H9 (cell line): ENCODE results near the gene INSYN2B. TPM values are rescaled to one million over a fixed set of nuclear protein-coding genes. Genes with fewer than 3 reads are reported as not detected.

Experiments
- DNase-seq: peaks from one replicate; pipeline ENCODE4 v3.0.0-alpha.2; 2017
- H2AFZ ChIP-seq: one replicate; pipeline ENCODE4 v1.6.1; 2013; ENCODE audit warnings: mild to moderate bottlenecking, low read length, control low read depth, moderate library complexity
- H2AK5ac ChIP-seq: 2 replicates; pipeline ENCODE4 v1.6.1; 2013; ENCODE audit warnings: low read length, control low read depth, mixed read lengths; ENCODE audit not compliant: insufficient read length
- H2BK120ac ChIP-seq: one replicate; pipeline ENCODE4 v1.6.1; 2013; ENCODE audit warnings: low read depth, mild to moderate bottlenecking, low read length, control low read depth, inconsistent platforms; ENCODE audit not compliant: poor library complexity, severe bottlenecking
- H2BK12ac ChIP-seq: 2 replicates; pipeline ENCODE4 v1.6.1; 2013; ENCODE audit warnings: low read length, control low read depth, mixed read lengths, low read depth; ENCODE audit not compliant: insufficient read length
- H2BK15ac ChIP-seq: 2 replicates; pipeline ENCODE4 v1.6.1; 2013; ENCODE audit warnings: low read depth, low read length, control low read depth
- H2BK20ac ChIP-seq: one replicate; pipeline ENCODE4 v1.6.1; 2013; ENCODE audit warnings: low read depth, mild to moderate bottlenecking, low read length, control low read depth, inconsistent platforms; ENCODE audit not compliant: poor library complexity, severe bottlenecking
- H2BK5ac ChIP-seq: 2 replicates; pipeline ENCODE4 v1.6.1; 2013; ENCODE audit warnings: low read length, control low read depth, mixed read lengths; ENCODE audit not compliant: insufficient read length
- H3K14ac ChIP-seq: 2 replicates; pipeline ENCODE4 v1.6.1; 2013; ENCODE audit warnings: low read length, control low read depth; ENCODE audit not compliant: insufficient read depth
- H3K18ac ChIP-seq: 2 replicates; pipeline ENCODE4 v1.6.1; 2013; ENCODE audit warnings: low read depth, mild to moderate bottlenecking, mixed read lengths, low read length, control low read depth; ENCODE audit not compliant: insufficient read length
- H3K23ac ChIP-seq: 2 replicates; pipeline ENCODE4 v1.6.1; 2013; ENCODE audit warnings: low read length, control low read depth, mixed read lengths, low read depth; ENCODE audit not compliant: insufficient read length
- H3K23me2 ChIP-seq: 2 replicates; pipeline ENCODE4 v1.6.1; 2013; ENCODE audit warnings: low read depth, mild to moderate bottlenecking, mixed read lengths, low read length, control low read depth; ENCODE audit not compliant: insufficient read length, poor library complexity, severe bottlenecking
- H3K27ac ChIP-seq: 2 replicates; pipeline ENCODE4 v1.5.1; 2013; ENCODE audit warnings: low read length, control low read depth, mixed read lengths, low read depth; ENCODE audit not compliant: insufficient read length
- H3K27me3 ChIP-seq: 2 replicates; pipeline ENCODE4 v1.6.1; 2013; ENCODE audit warnings: low read length, control low read depth, inconsistent platforms; ENCODE audit not compliant: insufficient read depth
- H3K4ac ChIP-seq: 2 replicates; pipeline ENCODE4 v1.6.1; 2013; ENCODE audit warnings: low read depth, mild to moderate bottlenecking, control low read depth, inconsistent platforms, low read length, moderate library complexity
- H3K4me1 ChIP-seq: 2 replicates; pipeline ENCODE4 v1.6.1; 2013; ENCODE audit warnings: low read length, control low read depth, inconsistent platforms; ENCODE audit not compliant: insufficient read depth
- H3K4me2 ChIP-seq: 2 replicates; pipeline ENCODE4 v1.6.1; 2013; ENCODE audit warnings: low read length, control low read depth, mixed read lengths; ENCODE audit not compliant: insufficient read length, insufficient read depth
- H3K56ac ChIP-seq: 2 replicates; pipeline ENCODE4 v1.6.1; 2013; ENCODE audit warnings: low read depth, mild to moderate bottlenecking, mixed read lengths, low read length, control low read depth; ENCODE audit not compliant: insufficient read length
- H3K79me1 ChIP-seq: 2 replicates; pipeline ENCODE4 v1.6.1; 2013; ENCODE audit warnings: low read depth, mild to moderate bottlenecking, moderate library complexity, low read length, control low read depth, inconsistent platforms; ENCODE audit not compliant: insufficient read depth, poor library complexity, severe bottlenecking
- H3K79me2 ChIP-seq: 2 replicates; pipeline ENCODE4 v1.6.1; 2013; ENCODE audit warnings: low read length, control low read depth, inconsistent platforms; ENCODE audit not compliant: insufficient read depth
- H3K9ac ChIP-seq: 2 replicates; pipeline ENCODE4 v1.6.1; 2013; ENCODE audit warnings: low read length, control low read depth, mixed read lengths; ENCODE audit not compliant: insufficient read length; ENCODE audit errors: extremely low read depth
- H3K9me3 ChIP-seq: one replicate; pipeline ENCODE4 v1.6.1; 2013; ENCODE audit warnings: low read depth, low read length, inconsistent platforms; ENCODE audit not compliant: control insufficient read depth
- H3T11ph ChIP-seq: one replicate; pipeline ENCODE4 v1.6.1; 2013; ENCODE audit warnings: mild to moderate bottlenecking, low read length, control low read depth, inconsistent platforms
- H4K20me1 ChIP-seq: one replicate; pipeline ENCODE4 v1.6.1; 2013; ENCODE audit not compliant: control insufficient read depth, insufficient read length, insufficient read depth
- H4K5ac ChIP-seq: 2 replicates; pipeline ENCODE4 v1.6.1; 2013; ENCODE audit warnings: low read depth, mild to moderate bottlenecking, mixed read lengths, low read length, control low read depth; ENCODE audit not compliant: insufficient read length
- H4K8ac ChIP-seq: replicated peaks from 2 replicates; pipeline ENCODE4 v1.6.1; 2013; ENCODE audit warnings: low read length, control low read depth, mixed read lengths, low read depth; ENCODE audit not compliant: insufficient read length
- H4K91ac ChIP-seq: 2 replicates; pipeline ENCODE4 v1.6.1; 2013; ENCODE audit warnings: low read depth, mild to moderate bottlenecking, moderate library complexity, mixed read lengths, low read length, control low read depth; ENCODE audit not compliant: insufficient read length
- H3K27ac Mint-ChIP-seq, 3 experiments: 2 replicates in 2 of 3; 3 replicates in 1 of 3; pipeline ENCODE4 v1.8.0; 2020 to 2021; ENCODE audit warnings: mixed read lengths in 3 of 3, mild to moderate bottlenecking in 1 of 3, moderate library complexity in 1 of 3
- H3K27me3 Mint-ChIP-seq: 2 replicates; pipeline ENCODE4 v1.8.0; 2021; ENCODE audit warnings: low read depth, mild to moderate bottlenecking, moderate library complexity, mixed read lengths
- H3K36me3 Mint-ChIP-seq, 3 experiments: 2 replicates in 2 of 3; 3 replicates in 1 of 3; pipeline ENCODE4 v1.8.0; 2020 to 2021; ENCODE audit warnings: low read depth in 3 of 3, mixed read lengths in 3 of 3; ENCODE audit not compliant: insufficient read depth in 1 of 3
- H3K4me1 Mint-ChIP-seq, 2 experiments: 2 replicates each; pipeline ENCODE4 v1.8.0; 2020; ENCODE audit warnings: mixed read lengths in 2 of 2
- H3K4me3 Mint-ChIP-seq, 2 experiments: 2 replicates in 1 of 2; 3 replicates in 1 of 2; pipeline ENCODE4 v1.8.0; 2020 to 2021; ENCODE audit warnings: mild to moderate bottlenecking in 2 of 2, mixed read lengths in 2 of 2, moderate library complexity in 1 of 2
- H3K9me3 Mint-ChIP-seq, 2 experiments: 2 replicates in 1 of 2; 3 replicates in 1 of 2; pipeline ENCODE4 v1.8.0; 2020; ENCODE audit warnings: mild to moderate bottlenecking in 2 of 2, mixed read lengths in 2 of 2, moderate library complexity in 1 of 2
- WGBS: extraction: QIAGEN DNeasy Blood & Tissue Kit; methylation state at CpG from one replicate; pipeline ENCODE4 v1.1.7; 2013; ENCODE audit warnings: missing lambda C conversion rate, low lambda C conversion rate, mixed read lengths; ENCODE audit not compliant: insufficient read length; ENCODE audit errors: extremely low coverage; 5-methylcytosine and 5-hydroxymethylcytosine counted together
- total RNA-seq: library from RNA; stranded (reverse); gene quantifications from 2 replicates; pipeline ENCODE4 v1.2.1, GENCODE V29; 2021
- TF ChIP-seq, protein P1 (sequence below): fragments of 200-600 bp; sonication (generic); conservative IDR thresholded peaks from 3 replicates; pipeline ENCODE4 v1.8.0; 2021; ENCODE audit warnings: antibody characterized with exemption, mild to moderate bottlenecking

INSYN2B gene
- total RNA-seq, 1 experiment from 2014 or later, result not detected

DNA sequence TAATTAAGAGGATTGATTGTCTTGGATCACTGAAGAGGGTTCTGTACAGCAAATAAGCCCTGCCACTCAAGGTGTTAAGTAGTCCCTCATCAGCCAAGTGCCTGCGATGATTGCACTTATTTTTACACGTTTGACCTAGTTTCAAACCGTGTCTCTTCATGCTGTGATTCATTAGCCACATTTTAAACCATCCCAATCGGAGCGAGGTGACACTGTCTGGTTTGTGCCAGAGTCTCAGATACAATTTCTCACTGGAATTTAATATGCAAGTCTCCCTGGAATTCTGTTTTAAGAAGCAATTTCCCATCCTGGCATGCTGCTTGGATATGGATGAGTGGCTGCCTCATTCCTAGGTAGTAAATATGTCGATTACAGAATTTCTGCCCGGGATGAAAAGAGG, 1.6 kb downstream of the INSYN2B start:
- Histone ChIP-seq H2BK5ac (no peak overlapping the region), H2AFZ (no peak overlapping the region), H3K56ac (no peak overlapping the region), H3K18ac (no peak overlapping the region), H4K20me1 (no peaks in the 10 kb centered on the region), H4K5ac (no peak overlapping the region), H2BK120ac (no peak overlapping the region), H3T11ph (no peak overlapping the region), H3K27ac (no peak overlapping the region), H2BK20ac (no peak overlapping the region), H3K27me3 (peaks cover 11% of the 10 kb centered on the region; the same call in 1 of the 2 replicates), H3K4me1 (peaks cover 13% of the 10 kb centered on the region; the same call in 1 of the 2 replicates), H3K23me2 (peaks cover 4% of the 10 kb centered on the region), H3K9ac (no peak overlapping the region), H4K91ac (no peak overlapping the region), H3K79me1 (no peaks in the 10 kb centered on the region), H3K14ac (no peak overlapping the region), H2BK15ac (no peak overlapping the region), H4K8ac (no peak overlapping the region), H3K4me2 (peak overlapping the region; percentile 59), H3K79me2 (no peaks in the 10 kb centered on the region), H3K23ac (no peak overlapping the region), H3K4ac (no peak overlapping the region), H3K9me3 (no peaks in the 10 kb centered on the region), H2BK12ac (no peak overlapping the region), H2AK5ac (no peak overlapping the region)
- H3K27me3 Mint-ChIP-seq, result peaks cover 40% of the 10 kb centered on the region
- H3K36me3 Mint-ChIP-seq, result no peaks in the 10 kb centered on the region
- DNase-seq, result no peak
- TF ChIP-seq, protein P1, sequence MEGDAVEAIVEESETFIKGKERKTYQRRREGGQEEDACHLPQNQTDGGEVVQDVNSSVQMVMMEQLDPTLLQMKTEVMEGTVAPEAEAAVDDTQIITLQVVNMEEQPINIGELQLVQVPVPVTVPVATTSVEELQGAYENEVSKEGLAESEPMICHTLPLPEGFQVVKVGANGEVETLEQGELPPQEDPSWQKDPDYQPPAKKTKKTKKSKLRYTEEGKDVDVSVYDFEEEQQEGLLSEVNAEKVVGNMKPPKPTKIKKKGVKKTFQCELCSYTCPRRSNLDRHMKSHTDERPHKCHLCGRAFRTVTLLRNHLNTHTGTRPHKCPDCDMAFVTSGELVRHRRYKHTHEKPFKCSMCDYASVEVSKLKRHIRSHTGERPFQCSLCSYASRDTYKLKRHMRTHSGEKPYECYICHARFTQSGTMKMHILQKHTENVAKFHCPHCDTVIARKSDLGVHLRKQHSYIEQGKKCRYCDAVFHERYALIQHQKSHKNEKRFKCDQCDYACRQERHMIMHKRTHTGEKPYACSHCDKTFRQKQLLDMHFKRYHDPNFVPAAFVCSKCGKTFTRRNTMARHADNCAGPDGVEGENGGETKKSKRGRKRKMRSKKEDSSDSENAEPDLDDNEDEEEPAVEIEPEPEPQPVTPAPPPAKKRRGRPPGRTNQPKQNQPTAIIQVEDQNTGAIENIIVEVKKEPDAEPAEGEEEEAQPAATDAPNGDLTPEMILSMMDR, result no peak
- H3K4me3 Mint-ChIP-seq, result no peak overlapping the region
- no peaks in the 10 kb centered on the region for H3K9me3 Mint-ChIP-seq
- peaks cover 52 to 54% of the 10 kb centered on the region in 2 experiments for H3K4me1 Mint-ChIP-seq
- H3K27ac Mint-ChIP-seq, result 0 out of 7 replicates have a peak overlapping the region, but pooled peaks of 1 of the 3 experiments have one; percentile 16
- no CpG with 5 or more reads among the region's 7 CpGs for WGBS
